HepG2 (cell line): ENCODE data around the gene ATP1A2. TPM values are rescaled to one million over a fixed set of nuclear protein-coding genes. Genes with fewer than 3 reads are reported as not detected.

ENCODE experiments used
- BRD4 ChIP-seq: sonication (generic); formaldehyde crosslinking; IDR thresholded peaks from 2 replicates; pipeline ENCODE4 v1.4.0; 2020; ENCODE audit warnings: missing genetic modification reagents
- FOXA1 ChIP-seq, 2 experiments: fragments of 450-650 bp in 1 of 2; sonication (generic) in 1 of 2; formaldehyde crosslinking in 1 of 2; IDR thresholded peaks; 2 replicates each; pipeline versions ENCODE4 v1.4.0 to v1.6.1; 2016 to 2020; ENCODE audit warnings: missing genetic modification reagents in 1 of 2
- FOXA3 ChIP-seq: IDR thresholded peaks from 2 replicates; pipeline ENCODE4 v1.6.1; 2016; ENCODE audit warnings: missing genetic modification reagents, missing compliant biosample characterization
- JDP2 ChIP-seq: sonication (generic); formaldehyde crosslinking; IDR thresholded peaks from 2 replicates; pipeline ENCODE4 v1.8.1; 2022; ENCODE audit warnings: missing genetic modification reagents, borderline replicate concordance
- MEIS2 ChIP-seq: sonication (generic); formaldehyde crosslinking; IDR thresholded peaks from 2 replicates; pipeline ENCODE4 v1.9.0; 2021; ENCODE audit warnings: mild to moderate bottlenecking, missing genetic modification reagents
- NCOA2 ChIP-seq: sonication (generic); formaldehyde crosslinking; IDR thresholded peaks from 2 replicates; pipeline ENCODE4 v1.8.0; 2022; ENCODE audit warnings: inconsistent platforms
- NFRKB ChIP-seq: fragments of 450-650 bp; IDR thresholded peaks from 2 replicates; pipeline ENCODE4 v1.6.1; 2017
- NPAS2 ChIP-seq: sonication (generic); formaldehyde crosslinking; IDR thresholded peaks from 2 replicates; pipeline ENCODE4 v1.8.0; 2022; ENCODE audit warnings: mild to moderate bottlenecking, missing genetic modification reagents, borderline replicate concordance
- NR3C1 ChIP-seq: sonication (generic); formaldehyde crosslinking; IDR thresholded peaks from 2 replicates; pipeline ENCODE4 v1.4.0; 2020; ENCODE audit warnings: missing genetic modification reagents
- ONECUT2 ChIP-seq: sonication (generic); formaldehyde crosslinking; IDR thresholded peaks from 2 replicates; pipeline ENCODE4 v1.4.0; 2020; ENCODE audit warnings: missing genetic modification reagents
- PRDM10 ChIP-seq: sonication (generic); formaldehyde crosslinking; IDR thresholded peaks from 2 replicates; pipeline ENCODE4 v1.4.0; 2020; ENCODE audit warnings: low read depth, missing genetic modification reagents
- PRDM15 ChIP-seq: sonication (generic); formaldehyde crosslinking; IDR thresholded peaks from 2 replicates; pipeline ENCODE4 v1.4.0; 2020; ENCODE audit warnings: missing genetic modification reagents
- PRDM4 ChIP-seq: sonication (generic); formaldehyde crosslinking; IDR thresholded peaks from 2 replicates; pipeline ENCODE4 v1.9.0; 2021; ENCODE audit warnings: missing genetic modification reagents, borderline replicate concordance
- SAP130 ChIP-seq: IDR thresholded peaks from 2 replicates; pipeline ENCODE4 v1.6.1; 2016; ENCODE audit warnings: low read depth
- SUZ12 ChIP-seq: fragments of 150-350 bp; IDR thresholded peaks from 2 replicates; pipeline ENCODE4 v1.6.1; 2014; ENCODE audit warnings: low read depth, low read length
- ZNF282 ChIP-seq: fragments of 450-650 bp; IDR thresholded peaks from 2 replicates; pipeline ENCODE4 v1.6.1; 2018; ENCODE audit not compliant: partially characterized antibody
- ZNF577 ChIP-seq: sonication (generic); formaldehyde crosslinking; IDR thresholded peaks from 2 replicates; pipeline ENCODE4 v1.4.0; 2020; ENCODE audit warnings: mild to moderate bottlenecking, low read depth, missing genetic modification reagents, borderline replicate concordance
- ZNF589 ChIP-seq: sonication (generic); formaldehyde crosslinking; conservative IDR thresholded peaks from 2 replicates; pipeline ENCODE4 v1.8.0; 2022; ENCODE audit warnings: mild to moderate bottlenecking, moderate library complexity, missing genetic modification reagents
- ZNF598 ChIP-seq: sonication (generic); formaldehyde crosslinking; IDR thresholded peaks from 2 replicates; pipeline ENCODE4 v1.5.1; 2020; ENCODE audit warnings: mild to moderate bottlenecking, missing genetic modification reagents, borderline replicate concordance
- ZNF766 ChIP-seq: sonication (generic); formaldehyde crosslinking; IDR thresholded peaks from 2 replicates; pipeline ENCODE4 v1.5.0; 2020; ENCODE audit warnings: missing genetic modification reagents, borderline replicate concordance
- polyA plus RNA-seq, 8 experiments: library from polyadenylated mRNA; depleted of rRNA in 3 of 8; stranded (reverse) in 7 of 8; unstranded in 1 of 8; fragments of >200 nt; fragmentation: Illumina TruSeq in 4 of 8; extraction: Trizol in 4 of 8; gene quantifications; 2 replicates each; pipeline versions ENCODE4 v1.2.1 to v1.2.3, GENCODE V29; 2011 to 2016; ENCODE audit warnings: low read depth in 4 of 8, missing spikeins in 1 of 8, mixed read lengths in 1 of 8; ENCODE audit not compliant: insufficient read depth in 1 of 8
- total RNA-seq, 5 experiments: library from RNA; depleted of rRNA; stranded (reverse); fragments of >200 nt; fragmentation: Illumina TruSeq; extraction: Trizol; gene quantifications; 2 replicates each; pipeline ENCODE4 v1.2.3, GENCODE V29; 2016; ENCODE audit warnings: low read depth in 1 of 5
- TF ChIP-seq, protein P1 (sequence below): sonication (generic); formaldehyde crosslinking; IDR thresholded peaks from 2 replicates; pipeline ENCODE4 v1.5.1; 2020; ENCODE audit warnings: missing genetic modification reagents, mild to moderate bottlenecking, borderline replicate concordance

Gene ATP1A2
- total and polyA plus RNA-seq, 2 of the 13 experiments (the other 11 are each of a cell fraction or from before 2014, with no cell fraction given), result 0.16 TPM; not detected in 1

DNA sequence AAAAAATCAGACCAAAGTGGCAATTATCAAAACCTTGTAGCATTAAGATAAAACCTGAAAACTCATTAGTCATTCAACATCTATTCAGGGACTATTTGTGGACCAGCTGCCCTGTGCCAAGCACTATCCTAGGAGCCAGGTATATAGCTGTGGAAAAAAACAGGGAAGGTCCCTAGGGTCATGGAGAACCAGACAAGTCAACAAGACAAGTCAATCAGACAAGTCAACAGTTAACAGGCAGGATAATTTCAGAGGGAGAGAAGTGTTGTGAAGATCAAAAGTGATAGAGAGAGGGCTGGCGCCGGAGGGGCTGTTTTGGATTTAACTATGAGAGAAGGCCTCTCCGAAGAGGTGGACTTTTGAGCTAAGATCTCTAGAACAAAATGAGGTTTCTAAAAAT lies 32.6 kb downstream of the ATP1A2 start (continued):
- TF ChIP-seq PRDM4, result no peak
- TF ChIP-seq PRDM10 (CRISPR knock-in tag), result no peak
- TF ChIP-seq NR3C1 (CRISPR knock-in tag), result no peak
- peak; percentile 77 for TF ChIP-seq FOXA3 (CRISPR knock-in tag)
- TF ChIP-seq ZNF577 (CRISPR knock-in tag), result no peak
- peak; percentile 44; the same call in 1 of the 2 replicates for TF ChIP-seq SAP130
- TF ChIP-seq SUZ12, result no peak
- TF ChIP-seq, protein P1, sequence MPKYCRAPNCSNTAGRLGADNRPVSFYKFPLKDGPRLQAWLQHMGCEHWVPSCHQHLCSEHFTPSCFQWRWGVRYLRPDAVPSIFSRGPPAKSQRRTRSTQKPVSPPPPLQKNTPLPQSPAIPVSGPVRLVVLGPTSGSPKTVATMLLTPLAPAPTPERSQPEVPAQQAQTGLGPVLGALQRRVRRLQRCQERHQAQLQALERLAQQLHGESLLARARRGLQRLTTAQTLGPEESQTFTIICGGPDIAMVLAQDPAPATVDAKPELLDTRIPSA (CRISPR knock-in tag), result no peak
- no peak for TF ChIP-seq NPAS2
- TF ChIP-seq BRD4 (CRISPR knock-in tag), result no peak
- TF ChIP-seq ZNF589, result no peak
- TF ChIP-seq ONECUT2, result no peak
- TF ChIP-seq PRDM15, result no peak
- peak; percentile 54; the same call in 1 of the 2 replicates for TF ChIP-seq FOXA1 (IDR thresholded peaks at IDR 0.05)
- peak; percentile 76; the same call in 1 of the 2 replicates for TF ChIP-seq FOXA1 (CRISPR knock-in tag; IDR thresholded peaks at IDR 0.05)
- no peak for TF ChIP-seq MEIS2
- no peak for TF ChIP-seq ZNF282
- TF ChIP-seq ZNF766 (CRISPR knock-in tag), result no peak
- no peak for TF ChIP-seq JDP2
- no peak for TF ChIP-seq NFRKB
- no peak for TF ChIP-seq ZNF598 (CRISPR knock-in tag)
- peak; percentile 39 for TF ChIP-seq NCOA2
